Measurements from ENCODE around the gene CPB2. TPM values are rescaled to one million over a fixed set of nuclear protein-coding genes. Genes with fewer than 3 reads are reported as not detected.
A peak's percentile ranks its signal among the peaks of the same experiment; 100 is the strongest.

Gene CPB2
- total and polyA plus RNA-seq, 7 donors: not detected

GRCh38 chr13:46129955-46130618, 25.3 kb upstream of the CPB2 start:
- no peaks in the 10 kb centered on the region for H3K9me3 ChIP-seq
- H3K27me3 ChIP-seq: peaks cover 0 to 5% (median 0%) of the 10 kb centered on the region in 3 donors
- TF ChIP-seq POLR2A (IDR thresholded peaks at IDR 0.05): no peak
- no peak for TF ChIP-seq POLR2AphosphoS5 (IDR thresholded peaks at IDR 0.05)
- TF ChIP-seq CTCF (IDR thresholded peaks at IDR 0.05): no peak
- no peak for TF ChIP-seq EP300 (IDR thresholded peaks at IDR 0.05)
- no peaks in the 10 kb centered on the region for H3K4me1 ChIP-seq
- DNase-seq: no peak
- intact Hi-C loops (cut with DNase I): no loop called here
- 77 to 87% methylated on average over 3 of the region's 3 CpGs for WGBS, 2 donors
- no peak overlapping the region for H3K4me3 ChIP-seq
- no peak overlapping the region for H3K27ac ChIP-seq
- no peaks in the 10 kb centered on the region for H3K36me3 ChIP-seq

DNA sequence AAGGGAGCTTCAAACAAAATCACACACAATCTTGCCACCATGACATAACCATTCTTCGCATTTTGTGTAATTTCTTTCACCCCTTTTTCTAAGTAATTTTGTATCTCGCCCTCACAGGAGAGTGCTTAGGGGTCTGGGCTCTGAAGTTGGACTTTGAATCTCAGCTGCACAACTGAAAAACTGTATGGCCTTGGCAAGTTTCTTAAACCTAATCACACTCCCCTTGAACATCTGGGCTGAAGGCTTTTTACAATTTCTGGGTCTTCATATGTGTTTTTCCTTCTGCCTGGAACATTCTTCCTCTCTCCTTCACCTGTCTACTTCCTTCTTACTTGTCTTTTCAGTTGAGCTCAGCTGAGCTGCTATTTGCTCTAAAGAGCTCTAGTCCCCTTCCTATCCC, 24.3 kb upstream of the CPB2 start:
- no peaks in the 10 kb centered on the region for H3K9me3 ChIP-seq
- intact Hi-C loops (cut with DNase I): no loop called here
- no peak overlapping the region for H3K27ac ChIP-seq
- no peaks in the 10 kb centered on the region for H3K4me1 ChIP-seq
- WGBS, 2 donors: 79 to 91% methylated on average over 2 of the region's 2 CpGs
- peaks cover 0 to 5% (median 0%) of the 10 kb centered on the region in 3 donors for H3K27me3 ChIP-seq
- H3K4me3 ChIP-seq: no peak overlapping the region
- DNase-seq: no peak
- TF ChIP-seq CTCF (IDR thresholded peaks at IDR 0.05) (no peak), EP300 (IDR thresholded peaks at IDR 0.05) (no peak), POLR2AphosphoS5 (IDR thresholded peaks at IDR 0.05) (no peak), POLR2A (IDR thresholded peaks at IDR 0.05) (no peak)
- no peaks in the 10 kb centered on the region for H3K36me3 ChIP-seq

GRCh38 chr13:46127358-46128023, 22.7 kb upstream of the CPB2 start:
- Histone ChIP-seq H3K4me1 (no peaks in the 10 kb centered on the region), H3K9me3 (no peaks in the 10 kb centered on the region), H3K4me3 (no peak overlapping the region), H3K36me3 (no peaks in the 10 kb centered on the region), H3K27me3 (peaks cover 0 to 5% (median 0%) of the 10 kb centered on the region in 3 donors), H3K27ac (no peak overlapping the region)
- TF ChIP-seq CTCF (IDR thresholded peaks at IDR 0.05): no peak
- TF ChIP-seq POLR2A (IDR thresholded peaks at IDR 0.05): no peak
- TF ChIP-seq POLR2AphosphoS5 (IDR thresholded peaks at IDR 0.05): no peak
- TF ChIP-seq EP300 (IDR thresholded peaks at IDR 0.05): no peak
- no peak for DNase-seq
- intact Hi-C loops (cut with DNase I): no loop called here
- WGBS, 2 donors: 85 to 92% methylated on average over 7 of the region's 7 CpGs

- H3K27me3 ChIP-seq: peaks cover 0 to 5% (median 0%) of the 10 kb centered on the region in 3 donors
- no peaks in the 10 kb centered on the region for H3K9me3 ChIP-seq
- no peak overlapping the region for H3K4me3 ChIP-seq
- TF ChIP-seq POLR2AphosphoS5 (IDR thresholded peaks at IDR 0.05) (no peak), EP300 (IDR thresholded peaks at IDR 0.05) (no peak), POLR2A (IDR thresholded peaks at IDR 0.05) (no peak), CTCF (IDR thresholded peaks at IDR 0.05) (peak in 2 of 4 experiments; percentile 26 to 32)
- no peak for DNase-seq
- intact Hi-C loops (cut with DNase I): no loop called here
- no peaks in the 10 kb centered on the region for H3K36me3 ChIP-seq
- no peaks in the 10 kb centered on the region for H3K4me1 ChIP-seq
- no peak overlapping the region for H3K27ac ChIP-seq
- 53 to 57% methylated on average over 6 of the region's 6 CpGs for WGBS, 2 donors
Observed at GRCh38 chr13:46126552-46127357, 21.9 kb upstream of the CPB2 start.

Data from sigmoid colon (tissue), 7 donors.